Neural cell (in vitro differentiated cells): ENCODE data around the gene CSN1S1.

Experiments used
- EP300 ChIP-seq: fragments of 450-650 bp; conservative IDR thresholded peaks from 2 replicates; pipeline ENCODE4 v1.6.1; 2014; ENCODE audit warnings: antibody characterized with exemption, mild to moderate bottlenecking, moderate library complexity; ENCODE audit not compliant: poor library complexity, severe bottlenecking
- EZH2 ChIP-seq: fragments of 200-600, 300-800 bp; shearing (Covaris generic), sonication (generic); IDR thresholded peaks from 2 replicates; pipeline ENCODE4 v1.6.1; 2014; ENCODE audit warnings: antibody characterized with exemption, low read length, borderline replicate concordance, mild to moderate bottlenecking; ENCODE audit not compliant: insufficient read depth, poor library complexity, severe bottlenecking
- MXI1 ChIP-seq: fragments of 450-650 bp; conservative IDR thresholded peaks from 2 replicates; pipeline ENCODE4 v1.6.1; 2014; ENCODE audit warnings: antibody characterized with exemption, mild to moderate bottlenecking; ENCODE audit not compliant: poor library complexity, severe bottlenecking
- POLR2AphosphoS5 ChIP-seq: IDR thresholded peaks from 2 replicates; pipeline ENCODE4 v1.6.1; 2012
- RAD21 ChIP-seq: fragments of 450-650 bp; conservative IDR thresholded peaks from 2 replicates; pipeline ENCODE4 v1.6.1; 2014; ENCODE audit warnings: antibody characterized with exemption, mild to moderate bottlenecking, moderate library complexity
- SMC3 ChIP-seq: fragments of 450-650 bp; conservative IDR thresholded peaks from 2 replicates; pipeline ENCODE4 v1.6.1; 2014; ENCODE audit warnings: antibody characterized with exemption, mild to moderate bottlenecking, moderate library complexity; ENCODE audit not compliant: poor library complexity
- TAF1 ChIP-seq: IDR thresholded peaks from 2 replicates; pipeline ENCODE4 v1.6.1; 2012; ENCODE audit warnings: low read depth
- TF ChIP-seq, protein P1 (sequence below): fragments of 450-650 bp; IDR thresholded peaks from 2 replicates; pipeline ENCODE4 v1.5.1; 2014; ENCODE audit warnings: antibody characterized with exemption, mild to moderate bottlenecking, moderate library complexity; ENCODE audit not compliant: poor library complexity, severe bottlenecking
- TF ChIP-seq, protein P2 (sequence below): IDR thresholded peaks from 2 replicates; pipeline ENCODE4 v1.6.1; 2012; ENCODE audit warnings: borderline replicate concordance

- TF ChIP-seq, protein P1, sequence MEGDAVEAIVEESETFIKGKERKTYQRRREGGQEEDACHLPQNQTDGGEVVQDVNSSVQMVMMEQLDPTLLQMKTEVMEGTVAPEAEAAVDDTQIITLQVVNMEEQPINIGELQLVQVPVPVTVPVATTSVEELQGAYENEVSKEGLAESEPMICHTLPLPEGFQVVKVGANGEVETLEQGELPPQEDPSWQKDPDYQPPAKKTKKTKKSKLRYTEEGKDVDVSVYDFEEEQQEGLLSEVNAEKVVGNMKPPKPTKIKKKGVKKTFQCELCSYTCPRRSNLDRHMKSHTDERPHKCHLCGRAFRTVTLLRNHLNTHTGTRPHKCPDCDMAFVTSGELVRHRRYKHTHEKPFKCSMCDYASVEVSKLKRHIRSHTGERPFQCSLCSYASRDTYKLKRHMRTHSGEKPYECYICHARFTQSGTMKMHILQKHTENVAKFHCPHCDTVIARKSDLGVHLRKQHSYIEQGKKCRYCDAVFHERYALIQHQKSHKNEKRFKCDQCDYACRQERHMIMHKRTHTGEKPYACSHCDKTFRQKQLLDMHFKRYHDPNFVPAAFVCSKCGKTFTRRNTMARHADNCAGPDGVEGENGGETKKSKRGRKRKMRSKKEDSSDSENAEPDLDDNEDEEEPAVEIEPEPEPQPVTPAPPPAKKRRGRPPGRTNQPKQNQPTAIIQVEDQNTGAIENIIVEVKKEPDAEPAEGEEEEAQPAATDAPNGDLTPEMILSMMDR = no peak
- TF ChIP-seq EP300 = no peak
- no peak for TF ChIP-seq RAD21
- no peak for TF ChIP-seq EZH2
- no peak for TF ChIP-seq POLR2AphosphoS5
- TF ChIP-seq, protein P2, sequence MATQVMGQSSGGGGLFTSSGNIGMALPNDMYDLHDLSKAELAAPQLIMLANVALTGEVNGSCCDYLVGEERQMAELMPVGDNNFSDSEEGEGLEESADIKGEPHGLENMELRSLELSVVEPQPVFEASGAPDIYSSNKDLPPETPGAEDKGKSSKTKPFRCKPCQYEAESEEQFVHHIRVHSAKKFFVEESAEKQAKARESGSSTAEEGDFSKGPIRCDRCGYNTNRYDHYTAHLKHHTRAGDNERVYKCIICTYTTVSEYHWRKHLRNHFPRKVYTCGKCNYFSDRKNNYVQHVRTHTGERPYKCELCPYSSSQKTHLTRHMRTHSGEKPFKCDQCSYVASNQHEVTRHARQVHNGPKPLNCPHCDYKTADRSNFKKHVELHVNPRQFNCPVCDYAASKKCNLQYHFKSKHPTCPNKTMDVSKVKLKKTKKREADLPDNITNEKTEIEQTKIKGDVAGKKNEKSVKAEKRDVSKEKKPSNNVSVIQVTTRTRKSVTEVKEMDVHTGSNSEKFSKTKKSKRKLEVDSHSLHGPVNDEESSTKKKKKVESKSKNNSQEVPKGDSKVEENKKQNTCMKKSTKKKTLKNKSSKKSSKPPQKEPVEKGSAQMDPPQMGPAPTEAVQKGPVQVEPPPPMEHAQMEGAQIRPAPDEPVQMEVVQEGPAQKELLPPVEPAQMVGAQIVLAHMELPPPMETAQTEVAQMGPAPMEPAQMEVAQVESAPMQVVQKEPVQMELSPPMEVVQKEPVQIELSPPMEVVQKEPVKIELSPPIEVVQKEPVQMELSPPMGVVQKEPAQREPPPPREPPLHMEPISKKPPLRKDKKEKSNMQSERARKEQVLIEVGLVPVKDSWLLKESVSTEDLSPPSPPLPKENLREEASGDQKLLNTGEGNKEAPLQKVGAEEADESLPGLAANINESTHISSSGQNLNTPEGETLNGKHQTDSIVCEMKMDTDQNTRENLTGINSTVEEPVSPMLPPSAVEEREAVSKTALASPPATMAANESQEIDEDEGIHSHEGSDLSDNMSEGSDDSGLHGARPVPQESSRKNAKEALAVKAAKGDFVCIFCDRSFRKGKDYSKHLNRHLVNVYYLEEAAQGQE = no peak
- no peak for TF ChIP-seq TAF1
- TF ChIP-seq SMC3 = no peak
- no peak for TF ChIP-seq MXI1
Measured at GRCh38 chr4:69934150-69934549, 3.3 kb downstream of the CSN1S1 start.
